GM13977 (cell line): ENCODE measurements around the gene OR10X1.

Experiments used
- DNase-seq: peaks from one replicate; pipeline ENCODE4 v3.0.0; 2012; ENCODE audit warnings: low spot score
- CTCF ChIP-seq: IDR thresholded peaks from 2 replicates; pipeline ENCODE4 v1.5.1; 2012; ENCODE audit warnings: mild to moderate bottlenecking, control low read depth; ENCODE audit not compliant: insufficient read depth; ENCODE audit errors: extremely low read depth, missing control alignments
- in situ Hi-C: fragments of 300-500 bp; cut with MboI; formaldehyde crosslinking; loops from one replicate; pipeline ENCODE4 v1.12.0; 2022; ENCODE audit warnings: low sequenced_read_pairs, low pct_unique_long_range_greater_than_20kb, mixed read lengths, inconsistent platforms; ENCODE audit not compliant: unreplicated experiment

OR10X1 gene

GRCh38 chr1:158554352-158554751 lies 25.3 kb downstream of the OR10X1 start, which contains the start of gene OR6Y1:
Gene OR6Y1 (minus strand): TSS chr1:158554405. CDS start chr1:158548105, 6,300 bp downstream.
- in situ Hi-C loops, result no loop called here

DNA sequence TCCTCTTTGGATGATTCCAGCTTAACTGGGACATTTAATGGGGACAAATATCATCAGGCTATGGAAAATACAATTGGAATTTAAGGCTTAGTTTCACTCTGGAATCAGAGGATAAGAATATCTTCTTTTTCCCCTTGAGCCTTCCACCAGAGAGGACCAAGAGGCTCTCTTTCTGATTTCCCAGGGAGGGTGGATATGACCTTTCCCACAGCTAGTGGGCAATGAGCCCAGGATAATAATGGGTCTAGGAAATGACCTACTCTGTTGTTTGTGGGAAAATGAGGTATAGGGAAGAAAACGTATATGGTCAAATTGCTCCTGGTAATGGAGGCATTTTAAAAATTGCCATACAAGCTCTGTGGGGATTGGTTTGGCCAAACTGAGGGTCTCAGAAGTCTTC lies 27.4 kb downstream of the OR10X1 start:
- in situ Hi-C loops, result no loop called here

More at GRCh38 chr1:158554352-158554751, 25.3 kb downstream of the OR10X1 start, which contains the start of gene OR6Y1:
- DNase-seq, result no peak
- no peak for TF ChIP-seq CTCF

GRCh38 chr1:158547533-158547932 lies 32.2 kb downstream of the OR10X1 start:
- TF ChIP-seq CTCF, result no peak
- in situ Hi-C loops, result no loop called here
- no peak for DNase-seq

More for the DNA sequence above, 27.4 kb downstream of the OR10X1 start:
- no peak for DNase-seq
- TF ChIP-seq CTCF, result no peak

DNA sequence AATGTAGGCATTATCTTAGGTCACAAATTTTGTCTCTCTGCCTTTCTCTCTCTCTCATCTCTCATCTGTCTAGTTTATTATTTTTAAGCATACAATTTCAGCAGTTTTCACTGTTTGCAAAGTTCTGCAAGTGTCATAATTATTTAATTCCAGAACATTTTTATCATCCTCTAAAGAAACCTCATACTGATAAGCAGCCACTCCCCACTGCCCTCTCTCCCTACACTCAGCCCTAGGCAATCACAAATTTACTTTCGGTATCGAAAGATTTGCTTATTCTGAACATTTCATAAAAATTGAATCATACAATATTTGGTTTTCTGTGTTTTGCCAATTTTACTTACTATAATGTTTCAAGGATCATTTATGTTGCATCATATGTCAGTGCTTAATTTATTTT lies 42.1 kb downstream of the OR10X1 start:
- no peak for DNase-seq
- in situ Hi-C loops, result no loop called here
- TF ChIP-seq CTCF, result no peak

DNA sequence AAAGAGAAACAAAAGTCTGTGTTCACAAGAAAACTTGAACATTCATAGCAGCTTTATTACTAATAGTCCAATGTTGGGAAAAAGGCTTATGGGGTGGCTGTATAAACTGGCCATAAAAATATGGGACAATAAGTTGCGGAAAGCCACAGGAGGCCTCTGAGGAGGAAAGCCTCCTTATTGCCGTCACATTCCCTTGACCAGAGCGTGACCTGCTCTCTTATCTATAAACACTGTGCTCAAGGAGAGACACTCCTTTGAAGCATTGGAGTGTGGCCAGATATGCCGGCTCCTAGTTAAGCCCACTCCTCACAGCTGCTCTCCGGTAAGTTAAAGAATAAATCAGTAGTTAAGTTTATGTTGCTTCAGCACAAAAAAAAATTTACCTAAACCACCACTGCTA lies 45.2 kb downstream of the OR10X1 start:
- no peak for DNase-seq
- in situ Hi-C loops, result no loop called here
- no peak for TF ChIP-seq CTCF
